Head of caudate nucleus (tissue), 42 donors: ENCODE results near the gene CIITA.
A peak's percentile ranks its signal among the peaks of the same experiment; 100 is the strongest.

Experiments
- DNase-seq, 42 donors: peaks; one replicate each; pipeline versions ENCODE4 v3.0.0 to v3.0.0-alpha.2; 2020 to 2021; ENCODE audit warnings: mixed read lengths in 7 of 42
- intact Hi-C: fragments of 100-400 bp; cut with DNase I; formaldehyde crosslinking; loops from one replicate; pipeline ENCODE4 v1.15.0; 2022

The CIITA gene

DNA sequence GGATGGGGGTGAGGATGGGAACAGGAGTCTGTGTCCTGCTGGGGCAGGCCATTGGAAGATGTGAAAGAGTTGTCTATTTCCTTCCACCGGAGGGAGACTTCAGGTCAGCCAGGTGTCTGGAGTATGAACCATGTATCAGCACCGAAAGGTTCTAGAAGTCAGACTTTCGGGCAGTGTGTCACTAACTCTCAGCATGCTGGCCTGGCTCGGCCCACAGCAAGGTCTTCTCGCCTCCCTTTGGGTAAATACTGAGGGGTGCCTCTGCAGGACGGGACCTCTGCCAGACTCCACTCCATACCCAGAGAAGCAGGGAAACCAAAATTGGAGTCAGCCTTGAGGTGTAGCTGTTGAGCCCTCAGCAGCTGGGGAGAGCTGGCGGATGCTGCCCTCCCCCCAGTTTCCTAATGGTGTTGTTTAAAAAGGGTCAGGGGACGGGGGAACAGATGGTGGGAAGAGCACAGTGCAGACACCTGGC, 507 bp downstream of the CIITA start:
- intact Hi-C loops, result no loop called here
- DNase-seq, result no peak

DNA sequence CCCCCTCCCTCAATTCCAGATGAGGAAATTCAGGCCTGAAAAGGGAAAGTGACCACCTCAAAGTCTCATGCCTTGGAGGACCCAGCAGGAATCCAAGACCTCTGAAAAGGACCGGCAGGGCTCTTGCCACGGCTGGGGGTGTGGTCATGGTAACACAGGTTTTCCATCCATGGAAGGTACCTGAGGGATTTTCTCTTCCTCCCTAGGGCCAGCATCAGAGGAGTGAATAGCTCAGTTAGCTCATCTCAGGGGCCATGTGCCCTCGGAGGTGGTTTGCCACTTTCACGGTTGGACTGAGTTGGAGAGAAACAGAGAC, 1.3 kb downstream of the CIITA start:
- intact Hi-C loops, result no loop called here
- no peak for DNase-seq

DNA sequence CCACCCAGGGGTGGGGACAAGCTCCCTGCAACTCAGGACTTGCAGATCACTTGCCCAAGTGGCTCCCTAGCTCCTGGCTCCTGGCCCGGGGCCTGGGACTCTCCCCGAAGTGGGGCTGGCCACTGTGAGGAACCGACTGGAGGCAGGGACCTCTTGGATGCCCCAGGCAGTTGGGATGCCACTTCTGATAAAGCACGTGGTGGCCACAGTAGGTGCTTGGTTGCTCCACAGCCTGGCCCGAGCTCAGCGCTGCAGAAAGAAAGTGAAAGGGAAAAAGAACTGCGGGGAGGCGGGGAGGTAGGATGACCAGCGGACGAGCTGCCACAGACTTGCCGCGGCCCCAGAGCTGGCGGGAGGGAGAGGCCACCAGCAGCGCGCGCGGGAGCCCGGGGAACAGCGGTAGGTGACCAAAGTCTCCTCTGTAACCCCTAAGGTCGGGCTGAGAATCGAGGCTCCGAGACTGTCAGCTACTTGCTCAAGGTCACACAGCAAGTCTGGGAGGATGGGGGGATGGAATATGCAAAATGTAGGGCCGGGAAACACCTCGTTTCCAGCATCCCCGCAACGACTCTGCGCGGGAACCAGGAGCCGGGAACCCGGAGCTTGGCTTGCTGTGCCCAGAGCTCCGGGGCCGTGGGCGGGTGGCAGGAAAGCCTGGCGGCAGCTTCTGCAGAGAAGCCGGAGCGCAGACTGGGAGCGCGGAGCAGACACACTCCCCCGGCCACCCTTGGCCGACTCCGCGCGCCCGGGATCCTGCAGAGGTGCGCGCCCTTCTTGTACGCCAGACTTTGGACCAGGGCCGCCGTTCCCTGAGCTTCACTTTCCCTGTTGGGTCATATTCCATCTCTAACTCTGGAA, 1.9 kb downstream of the CIITA start:
- DNase-seq, result peak in 34 of 42 donors; percentile 19 to 80 (median 45)
- intact Hi-C loops, result no loop called here

DNA sequence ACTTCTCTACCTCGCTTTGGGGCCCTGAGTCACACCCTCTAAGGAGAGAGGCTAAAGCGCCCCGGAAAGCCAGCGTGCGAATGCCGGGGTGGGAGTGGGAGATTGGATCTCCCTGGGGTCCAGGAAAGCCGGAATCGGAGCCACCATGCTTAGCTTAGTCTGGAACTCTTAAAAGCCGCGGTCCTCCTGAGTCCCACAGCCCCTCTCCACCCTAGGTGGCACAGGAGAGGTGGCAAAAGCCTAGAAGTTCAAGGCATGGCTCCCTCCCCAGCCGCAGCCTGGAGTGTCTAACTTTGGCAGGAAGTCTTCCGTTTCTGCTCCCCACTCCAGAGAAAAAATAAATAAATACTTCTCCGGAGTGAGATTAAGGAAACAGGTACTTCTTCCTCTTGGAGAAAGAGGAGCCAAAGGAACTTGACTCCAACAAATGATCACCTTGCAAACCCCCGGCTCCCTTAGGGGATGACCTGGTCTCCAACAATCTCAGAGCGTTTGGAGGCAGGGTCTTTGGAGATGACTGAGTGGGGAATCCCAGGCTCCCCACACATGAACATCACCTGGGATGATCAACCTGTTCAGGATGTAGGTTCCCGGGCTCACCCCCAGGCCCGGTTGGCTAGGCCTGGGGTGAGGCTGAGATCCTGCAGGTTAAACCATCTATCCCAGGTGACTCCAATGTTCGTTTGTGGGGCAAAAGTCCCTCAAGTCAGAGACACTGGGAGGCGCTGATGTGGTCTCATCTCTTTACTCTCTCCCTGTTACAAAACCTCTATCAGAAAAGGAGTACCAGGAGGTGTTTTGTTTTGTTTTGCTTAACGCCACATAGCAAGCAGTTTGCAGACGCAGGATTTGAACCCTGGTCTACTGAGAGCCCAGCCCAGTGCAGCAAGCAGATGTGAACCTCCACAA, 2.9 kb downstream of the CIITA start:
- no peak for DNase-seq
- intact Hi-C loops, result no loop called here

DNA sequence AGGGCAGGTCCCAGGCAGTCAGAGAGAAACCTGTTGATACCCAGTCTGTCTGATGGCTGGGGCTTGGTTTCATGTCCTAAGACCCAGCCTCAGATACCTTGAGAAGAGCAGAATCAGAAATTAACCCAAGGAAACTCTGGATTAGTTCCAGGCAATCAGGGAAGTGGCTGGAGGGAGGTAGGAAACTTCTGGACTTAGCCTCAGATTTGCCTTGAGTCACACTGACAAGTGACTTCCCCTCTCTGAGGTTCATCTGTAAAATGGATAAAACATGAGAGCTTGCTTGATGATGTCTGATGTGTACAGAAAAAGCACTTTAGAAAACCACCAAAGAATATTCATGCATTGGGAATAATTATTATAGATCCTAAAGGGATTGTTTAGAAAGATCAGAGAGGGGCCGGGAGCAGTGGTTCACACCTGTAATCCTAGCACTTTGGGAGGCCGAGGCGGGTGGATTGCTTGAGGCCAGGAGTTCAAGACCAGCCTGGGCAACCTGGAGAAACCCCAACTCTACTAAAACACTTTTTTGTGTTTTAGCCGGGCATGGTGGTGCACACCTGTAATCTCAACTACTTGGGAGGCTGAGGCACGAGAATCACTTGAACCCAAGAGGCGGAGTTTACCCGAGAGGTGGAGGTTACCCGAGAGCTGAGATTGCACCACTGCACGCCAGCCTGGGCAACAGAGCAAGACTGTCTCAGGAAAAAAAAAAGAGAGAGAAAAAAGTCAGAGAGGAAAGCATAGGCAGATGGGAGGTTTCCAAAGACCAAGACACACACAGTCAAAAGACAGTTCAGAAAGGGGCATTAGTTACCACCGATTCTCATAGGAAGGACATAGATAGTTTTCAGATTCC, 3.8 kb downstream of the CIITA start:
- intact Hi-C loops, result no loop called here
- no peak for DNase-seq

DNA sequence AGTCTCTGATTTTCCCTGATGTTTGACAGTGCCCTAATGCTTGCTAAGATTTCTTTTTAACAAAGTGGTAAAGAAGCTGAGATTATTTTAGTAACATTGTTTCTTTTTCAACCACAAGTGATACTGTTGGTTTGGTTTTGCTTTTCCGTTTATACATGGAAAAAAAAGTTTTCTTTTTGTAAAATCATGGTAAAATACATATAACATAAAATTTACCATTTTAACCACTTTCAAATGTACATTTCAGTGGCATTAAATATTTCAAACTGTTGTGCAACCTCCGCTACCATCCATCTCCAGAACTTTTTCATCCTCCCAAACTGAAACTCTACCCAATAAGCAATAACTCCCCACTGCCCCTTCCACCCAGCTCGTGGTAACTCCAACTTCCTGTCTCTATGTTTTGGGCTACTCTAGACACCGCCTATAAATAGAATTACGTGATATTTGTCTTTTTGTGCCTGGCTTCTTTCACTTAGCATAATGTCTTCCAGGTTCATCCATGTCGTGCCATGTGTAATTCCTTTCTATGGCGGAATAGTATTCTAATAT, 4.6 kb downstream of the CIITA start:
- intact Hi-C loops, result no loop called here
- no peak for DNase-seq

DNA sequence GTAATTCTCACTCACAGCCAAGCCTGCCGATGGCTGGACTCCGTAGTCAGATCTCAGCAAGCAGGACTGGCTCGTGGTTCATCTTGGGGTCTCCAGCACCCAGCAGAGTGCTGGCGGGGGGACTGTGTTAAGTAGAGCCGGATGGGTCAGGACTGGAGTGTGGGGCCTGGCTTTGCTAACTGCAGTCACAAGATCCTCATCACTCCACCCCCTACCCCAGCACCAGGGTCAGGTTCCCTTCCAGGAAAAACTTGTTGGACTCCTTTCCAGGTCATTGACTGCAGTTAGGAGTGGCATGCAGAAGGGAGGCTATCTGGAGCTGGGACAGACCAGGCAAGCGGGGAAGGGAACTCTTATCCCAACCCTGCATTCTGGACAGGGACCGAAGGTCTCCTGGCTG, 6.0 kb downstream of the CIITA start:
- DNase-seq, result no peak
- intact Hi-C loops, result no loop called here

DNA sequence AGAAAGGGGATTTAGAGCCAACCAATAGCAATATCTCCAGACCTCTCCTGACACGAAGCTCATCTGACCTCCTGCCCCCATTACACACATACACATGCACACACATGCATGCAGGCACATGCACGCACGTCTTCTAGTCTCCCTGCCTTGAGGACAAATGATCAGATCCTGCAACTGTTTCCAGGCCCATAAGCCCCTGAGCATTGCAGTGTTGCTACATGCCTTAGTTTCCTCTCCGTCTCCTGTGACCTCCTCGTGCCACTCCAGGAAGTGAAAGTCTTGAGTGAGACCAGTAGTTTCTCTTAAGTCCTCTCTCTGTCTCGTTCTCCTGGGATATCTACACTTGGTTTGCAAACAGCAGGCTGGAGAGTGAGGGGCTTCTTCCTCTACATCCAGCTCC, 8.2 kb downstream of the CIITA start:
- intact Hi-C loops, result no loop called here
- peak in 11 of 42 donors; percentile 26 to 63 (median 41) for DNase-seq

DNA sequence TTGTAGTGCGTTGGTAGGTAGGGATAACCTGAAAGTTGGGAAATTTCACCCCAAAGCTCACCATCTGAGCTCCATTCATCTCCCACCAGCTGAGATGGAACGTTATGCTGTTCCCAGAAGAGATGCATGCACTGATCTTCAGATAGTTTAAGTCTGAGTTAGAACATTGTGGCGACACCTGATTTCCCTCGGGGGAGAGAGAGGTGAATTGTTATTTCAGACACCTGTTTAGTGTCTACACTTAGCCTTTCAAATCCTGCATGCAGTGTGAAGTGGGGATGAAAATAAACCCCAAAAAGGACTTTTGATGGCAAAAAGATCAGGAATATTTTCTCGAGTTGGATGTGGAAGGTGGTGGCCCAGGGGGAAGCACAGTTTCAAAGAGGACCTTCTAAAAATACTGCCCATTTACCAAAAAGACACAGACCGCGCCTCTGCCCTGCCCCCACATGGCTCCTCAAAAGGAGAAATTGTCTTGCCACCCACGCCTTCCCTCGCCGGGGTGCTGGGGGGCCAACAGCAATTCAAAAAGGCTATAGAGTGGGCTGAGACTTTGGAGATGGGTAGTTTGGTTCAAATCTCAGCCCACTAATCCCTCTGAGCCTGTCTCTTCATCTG, 11.4 kb downstream of the CIITA start:
- peak in 14 of 42 donors; percentile 23 to 61 (median 36) for DNase-seq
- intact Hi-C loops, result no loop called here

DNA sequence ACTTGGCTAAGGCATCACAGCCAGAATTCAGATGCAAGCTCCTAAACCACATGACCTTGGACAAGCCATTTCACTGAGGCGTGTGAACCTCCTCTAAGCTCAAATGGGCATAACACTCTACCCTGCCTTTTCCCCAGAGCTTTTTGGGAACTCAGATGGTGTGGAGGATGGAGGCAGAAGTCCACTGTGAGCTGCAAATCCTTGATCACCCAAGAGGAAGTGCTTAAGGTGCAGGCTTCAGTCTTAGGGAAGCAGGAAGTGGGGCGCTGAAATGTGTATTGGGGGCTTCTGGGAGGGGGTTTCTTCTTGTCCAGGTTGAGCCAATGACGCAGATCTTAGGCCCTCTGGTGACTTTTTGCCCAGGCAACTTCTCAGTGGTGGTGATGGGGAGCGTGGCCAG, 12.9 kb downstream of the CIITA start:
- no peak for DNase-seq
- intact Hi-C loops, result no loop called here

DNA sequence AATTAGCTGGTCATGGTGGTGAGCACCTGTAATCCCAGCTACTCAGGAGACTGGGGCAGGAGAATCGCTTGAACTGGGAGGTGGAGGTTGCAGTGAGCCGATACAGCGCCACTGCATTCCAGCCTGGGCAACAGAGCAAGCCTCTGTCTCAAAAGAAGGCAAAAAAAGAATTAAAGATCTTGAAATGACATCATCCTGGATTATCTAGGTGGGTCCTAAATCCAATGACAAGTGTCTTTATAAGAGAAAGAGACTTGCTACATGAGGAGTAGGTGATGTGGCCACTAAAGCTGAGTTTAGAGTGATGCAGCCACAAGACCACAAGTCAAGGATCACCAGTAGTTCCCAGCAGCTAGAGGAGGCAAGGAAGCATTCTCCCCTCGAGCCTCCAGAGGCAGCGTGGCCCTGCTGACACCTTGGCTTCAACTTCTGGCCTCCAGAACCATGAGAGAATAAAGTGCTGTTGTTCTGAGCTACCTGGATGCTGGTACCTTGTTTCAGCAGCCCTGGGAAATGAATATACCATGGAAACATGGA, 15.8 kb downstream of the CIITA start:
- intact Hi-C loops, result no loop called here
- DNase-seq, result no peak

DNA sequence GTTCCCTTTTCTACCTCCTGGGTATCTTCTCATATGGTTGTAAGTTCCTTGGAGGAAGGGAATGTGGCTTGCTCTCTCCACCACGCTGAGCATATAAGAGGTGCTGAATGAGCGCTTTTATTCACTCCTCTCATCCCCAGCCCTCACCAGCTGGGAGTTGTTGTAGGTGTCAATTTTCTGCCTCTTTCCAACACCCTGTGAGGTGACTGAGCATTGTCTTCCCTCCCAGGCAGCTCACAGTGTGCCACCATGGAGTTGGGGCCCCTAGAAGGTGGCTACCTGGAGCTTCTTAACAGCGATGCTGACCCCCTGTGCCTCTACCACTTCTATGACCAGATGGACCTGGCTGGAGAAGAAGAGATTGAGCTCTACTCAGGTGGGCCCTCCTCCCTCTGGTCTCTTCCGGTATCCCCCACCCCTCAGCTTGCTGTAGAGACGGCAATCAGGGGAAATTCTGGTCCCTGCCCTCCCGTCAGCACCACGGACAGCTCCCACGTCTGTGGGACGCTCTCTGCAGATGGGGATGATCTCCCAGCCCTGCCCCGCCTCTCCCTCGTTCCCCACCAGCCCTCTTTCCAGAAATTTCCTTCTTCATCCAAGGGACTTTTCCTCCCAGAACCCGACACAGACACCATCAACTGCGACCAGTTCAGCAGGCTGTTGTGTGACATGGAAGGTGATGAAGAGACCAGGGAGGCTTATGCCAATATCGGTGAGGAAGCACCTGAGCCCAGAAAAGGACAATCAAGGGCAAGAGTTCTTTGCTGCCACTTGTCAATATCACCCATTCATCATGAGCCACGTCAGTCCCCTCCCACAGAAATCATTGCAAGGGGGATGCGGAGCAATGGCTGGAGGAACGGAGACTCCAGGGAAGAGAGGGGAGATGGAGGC, 18.3 kb downstream of the CIITA start:
- intact Hi-C loops, result no loop called here
- DNase-seq, result peak in 10 of 42 donors; percentile 24 to 63 (median 41)

DNA sequence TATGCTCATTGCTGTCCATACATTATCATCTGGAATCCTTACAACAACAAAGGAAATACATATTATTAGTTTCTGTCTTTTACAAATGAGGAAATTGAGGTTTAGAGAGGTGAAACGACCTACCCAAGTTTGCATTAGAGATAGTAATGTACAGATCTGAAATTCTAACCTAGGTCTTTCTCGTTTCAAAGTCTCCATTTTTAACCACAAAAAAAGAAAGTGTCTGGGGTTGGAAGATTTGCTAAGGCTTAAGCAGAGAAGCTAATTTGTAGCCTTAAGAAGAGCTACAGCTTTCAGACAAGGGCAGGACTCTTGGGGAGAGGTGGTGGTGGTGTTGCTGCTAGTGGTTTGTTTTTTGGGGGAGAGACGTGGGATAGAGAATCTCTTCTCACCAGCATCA, 19.2 kb downstream of the CIITA start:
- DNase-seq, result no peak
- intact Hi-C loops, result no loop called here

DNA sequence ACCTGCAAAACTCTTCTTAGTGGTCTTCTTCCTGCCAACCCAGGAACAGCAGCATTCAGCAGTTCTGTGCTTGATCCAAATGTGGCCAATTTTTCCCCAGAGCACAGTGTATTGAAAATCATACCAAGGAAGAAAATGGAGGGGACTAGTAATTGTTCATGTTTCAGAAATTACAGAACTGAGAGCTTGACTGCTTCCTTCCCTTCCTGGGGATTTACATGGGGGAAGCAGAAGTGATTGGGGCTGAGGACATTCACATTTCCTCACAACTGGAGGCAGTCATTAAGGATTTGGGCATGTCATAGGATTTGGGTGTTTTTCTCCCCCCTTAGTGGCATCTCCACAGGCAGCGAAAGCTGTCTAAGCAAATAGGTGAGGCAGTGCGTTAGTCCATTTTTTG, 19.7 kb downstream of the CIITA start:
- intact Hi-C loops, result no loop called here
- DNase-seq, result no peak

DNA sequence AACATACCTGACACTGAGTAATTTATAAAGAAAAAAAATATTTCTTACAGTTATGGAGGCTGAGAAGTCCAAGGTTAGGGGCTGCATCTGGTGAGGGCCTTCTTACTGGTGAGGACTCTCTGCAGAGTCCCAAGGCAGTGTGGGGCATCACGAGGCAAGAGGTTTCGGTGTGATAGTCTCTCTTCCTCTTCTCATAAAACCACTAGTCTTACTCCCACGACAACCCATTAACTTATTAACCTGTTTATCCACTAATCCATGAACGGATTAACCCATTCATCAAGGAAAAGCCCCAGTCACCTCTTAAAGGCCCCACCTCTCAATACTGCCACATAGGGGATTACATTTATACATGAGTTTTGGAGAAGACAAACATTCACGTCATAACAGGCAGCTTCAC, 20.1 kb downstream of the CIITA start:
- DNase-seq, result peak in 1 of 42 donors; percentile 39
- intact Hi-C loops, result no loop called here

DNA sequence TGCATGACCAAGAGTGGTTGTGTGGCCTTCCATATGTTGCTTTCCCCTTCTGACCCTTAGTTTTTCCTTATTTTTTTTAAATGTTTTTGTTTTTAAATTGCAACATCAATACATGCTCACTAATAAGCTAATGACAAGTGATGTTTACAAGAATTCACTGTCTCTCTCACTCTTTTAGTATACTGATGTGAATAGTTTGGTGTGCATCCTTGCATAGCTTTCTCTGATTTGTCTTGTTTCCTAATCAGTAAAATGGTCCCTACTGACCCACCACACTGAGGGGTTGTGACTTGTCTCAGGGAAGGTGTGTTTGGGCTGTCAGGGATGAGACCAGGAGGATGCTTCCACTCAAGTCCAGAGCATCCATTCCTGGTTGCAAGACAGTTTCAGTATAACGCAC, 26.0 kb downstream of the CIITA start:
- intact Hi-C loops, result no loop called here
- no peak for DNase-seq

DNA sequence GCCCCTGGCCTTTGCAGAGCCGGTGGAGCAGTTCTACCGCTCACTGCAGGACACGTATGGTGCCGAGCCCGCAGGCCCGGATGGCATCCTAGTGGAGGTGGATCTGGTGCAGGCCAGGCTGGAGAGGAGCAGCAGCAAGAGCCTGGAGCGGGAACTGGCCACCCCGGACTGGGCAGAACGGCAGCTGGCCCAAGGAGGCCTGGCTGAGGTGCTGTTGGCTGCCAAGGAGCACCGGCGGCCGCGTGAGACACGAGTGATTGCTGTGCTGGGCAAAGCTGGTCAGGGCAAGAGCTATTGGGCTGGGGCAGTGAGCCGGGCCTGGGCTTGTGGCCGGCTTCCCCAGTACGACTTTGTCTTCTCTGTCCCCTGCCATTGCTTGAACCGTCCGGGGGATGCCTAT, 29.5 kb downstream of the CIITA start:
- peak in 2 of 42 donors; percentile 36 to 37 for DNase-seq
- intact Hi-C loops, result no loop called here
